Measurements from ENCODE around the gene AKTIP. TPM values are rescaled to one million over a fixed set of nuclear protein-coding genes. Genes with fewer than 3 reads are reported as not detected.

AKTIP gene
- total RNA-seq, result 30.9 and 31.1 TPM in 2 replicates

DNA sequence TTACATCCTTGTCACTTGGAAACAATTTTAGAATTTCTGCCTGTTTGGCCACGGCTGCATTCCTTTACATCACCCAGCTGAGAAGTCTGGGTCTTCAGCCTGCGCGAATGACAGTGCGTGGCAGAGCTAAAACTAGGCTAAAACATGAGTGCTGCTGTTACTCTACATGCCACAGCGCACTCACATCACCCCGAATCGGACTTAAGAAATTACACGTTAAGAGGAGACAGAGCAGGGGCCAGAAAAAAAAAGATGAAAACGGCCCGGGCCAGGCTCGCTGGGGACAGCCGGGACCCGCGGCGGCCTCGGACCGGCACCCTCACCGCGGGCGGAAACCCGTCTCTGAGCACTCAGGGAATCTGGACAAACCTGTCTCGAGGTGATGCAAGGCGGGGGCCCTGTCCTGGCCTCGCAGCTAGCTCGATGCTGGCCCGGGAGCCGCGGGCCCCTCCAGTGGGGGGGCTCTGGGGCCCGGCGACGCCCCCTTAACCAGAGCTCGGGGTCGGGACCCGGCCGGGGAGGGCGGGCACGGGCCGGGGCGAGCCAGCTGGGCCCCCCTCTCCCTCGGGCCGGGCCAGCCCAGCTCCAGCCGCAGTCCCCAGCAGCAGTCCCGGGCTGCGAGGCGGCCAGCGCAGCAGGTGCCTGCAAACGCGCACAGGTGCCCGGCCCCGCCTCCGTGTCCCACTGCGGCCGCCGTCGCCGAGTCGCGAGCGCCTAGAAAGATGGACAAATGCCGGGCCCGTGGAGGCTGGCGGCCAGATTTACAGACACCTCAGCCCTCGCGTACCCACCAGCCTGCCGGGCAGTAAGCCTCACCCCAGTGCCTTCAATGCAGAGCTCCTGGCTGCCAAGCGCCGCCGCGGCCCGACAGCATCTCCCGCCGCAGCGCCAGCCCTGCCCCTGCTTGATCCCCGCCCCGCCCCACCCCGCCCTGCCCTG, at the start of gene AKTIP:
Gene AKTIP (minus strand): TSS at position 879 of the 939 bp plus-strand sequence. CDS start 2,950 bp downstream, outside the sequence.

Other genes starting within 250 kb of the AKTIP start
- 23.0 and 24.6 TPM in 2 replicates for gene RBL2, start 68.7 kb downstream of the AKTIP start, total RNA-seq
- 5.5 and 8.8 TPM in 2 replicates for gene RPGRIP1L, start 200.7 kb upstream of the AKTIP start, total RNA-seq
- gene FTO, start 200.9 kb upstream of the AKTIP start, total RNA-seq, result 60.2 and 70.1 TPM in 2 replicates

All from mammary microvascular endothelial cell (primary cell).